SK-N-SH treated with all-trans-retinoic acid at 6 μM for 48 hours (cell line): ENCODE results near the gene TMEM100.

Experiments used
- ATAC-seq: fragments of 200-7000 bp; cut with Tn5 transposase; 3 replicates; pipeline ENCODE4 v1.9.1; 2020; ENCODE audit warnings: mild to moderate bottlenecking, moderate library complexity
- BACH2 ChIP-seq: fragments of 250-450 bp; sonication (Bioruptor Pico); IDR thresholded peaks from 2 replicates; pipeline ENCODE4 v1.9.0; 2021; ENCODE audit warnings: mild to moderate bottlenecking, borderline replicate concordance
- CSDC2 ChIP-seq: fragments of 250-450 bp; sonication (Bioruptor Pico); IDR thresholded peaks from 2 replicates; pipeline ENCODE4 v1.5.0; 2020; ENCODE audit warnings: mild to moderate bottlenecking, moderate library complexity
- ESRRG ChIP-seq: fragments of 250-450 bp; sonication (Bioruptor Pico); IDR thresholded peaks from 2 replicates; pipeline ENCODE4 v1.6.1; 2021; ENCODE audit warnings: mild to moderate bottlenecking
- GLIS3 ChIP-seq: fragments of 250-450 bp; sonication (Bioruptor Pico); IDR thresholded peaks from 2 replicates; pipeline ENCODE4 v1.5.0; 2020; ENCODE audit warnings: mild to moderate bottlenecking, moderate library complexity
- ISL1 ChIP-seq: fragments of 250-450 bp; sonication (Bioruptor Pico); IDR thresholded peaks from 2 replicates; pipeline ENCODE4 v2.1.2; 2022; ENCODE audit warnings: mild to moderate bottlenecking, moderate library complexity
- PPARA ChIP-seq: fragments of 250-450 bp; sonication (Bioruptor Pico); IDR thresholded peaks from 2 replicates; pipeline ENCODE4 v1.5.0; 2020; ENCODE audit warnings: mild to moderate bottlenecking, borderline replicate concordance
- RARB ChIP-seq: fragments of 250-450 bp; sonication (Bioruptor Pico); IDR thresholded peaks from 2 replicates; pipeline ENCODE4 v1.8.0; 2021; ENCODE audit warnings: mild to moderate bottlenecking, moderate library complexity
- SNAI2 ChIP-seq: fragments of 250-450 bp; sonication (Bioruptor Pico); IDR thresholded peaks from 2 replicates; pipeline ENCODE4 v1.5.0; 2020; ENCODE audit warnings: mild to moderate bottlenecking, moderate library complexity
- TCF4 ChIP-seq: fragments of 250-450 bp; sonication (Bioruptor Pico); IDR thresholded peaks from 2 replicates; pipeline ENCODE4 v1.8.0; 2021; ENCODE audit warnings: mild to moderate bottlenecking, moderate library complexity, borderline replicate concordance
- TOX ChIP-seq: fragments of 250-450 bp; sonication (Bioruptor Pico); IDR thresholded peaks from 2 replicates; pipeline ENCODE4 v1.8.0; 2021; ENCODE audit warnings: mild to moderate bottlenecking, moderate library complexity, borderline replicate concordance
- ZC3H10 ChIP-seq: fragments of 250-450 bp; sonication (Bioruptor Pico); IDR thresholded peaks from 2 replicates; pipeline ENCODE4 v1.5.1; 2021; ENCODE audit warnings: mild to moderate bottlenecking, moderate library complexity
- ZFP3 ChIP-seq: fragments of 250-450 bp; sonication (Bioruptor Pico); IDR thresholded peaks from 2 replicates; pipeline ENCODE4 v1.5.0; 2020; ENCODE audit warnings: mild to moderate bottlenecking, moderate library complexity
- ZFP30 ChIP-seq: fragments of 450-650 bp; formaldehyde crosslinking; IDR thresholded peaks from 2 replicates; pipeline ENCODE4 v1.5.0; 2022; ENCODE audit warnings: mild to moderate bottlenecking, moderate library complexity
- ZNF565 ChIP-seq: fragments of 450-650 bp; formaldehyde crosslinking; conservative IDR thresholded peaks from 2 replicates; pipeline ENCODE4 v1.5.0; 2020; ENCODE audit warnings: low read depth, mild to moderate bottlenecking, moderate library complexity
- ZNF8 ChIP-seq: fragments of 450-650 bp; formaldehyde crosslinking; IDR thresholded peaks from 2 replicates; pipeline ENCODE4 v1.5.0; 2020; ENCODE audit warnings: mild to moderate bottlenecking, moderate library complexity
- TF ChIP-seq, protein P1 (sequence below): fragments of 250-450 bp; sonication (Bioruptor Pico); IDR thresholded peaks from 2 replicates; pipeline ENCODE4 v1.8.0; 2020; ENCODE audit warnings: mild to moderate bottlenecking, moderate library complexity, borderline replicate concordance
- TF ChIP-seq, protein P2 (sequence below): fragments of 250-450 bp; sonication (Bioruptor Pico); IDR thresholded peaks from 2 replicates; pipeline ENCODE4 v1.5.1; 2021; ENCODE audit warnings: mild to moderate bottlenecking, moderate library complexity
- TF ChIP-seq, protein P3 (sequence below): fragments of 250-450 bp; sonication (Bioruptor Pico); IDR thresholded peaks from 2 replicates; pipeline ENCODE4 v1.5.1; 2020; ENCODE audit warnings: low read depth, mild to moderate bottlenecking, moderate library complexity
- TF ChIP-seq, protein P4 (sequence below): fragments of 250-450 bp; sonication (Bioruptor Pico); IDR thresholded peaks from 2 replicates; pipeline ENCODE4 v1.5.0; 2020; ENCODE audit warnings: mild to moderate bottlenecking, moderate library complexity
- TF ChIP-seq, protein P5 (sequence below): fragments of 250-450 bp; sonication (Bioruptor Pico); IDR thresholded peaks from 2 replicates; pipeline ENCODE4 v1.8.0; 2021; ENCODE audit warnings: low read depth, mild to moderate bottlenecking, moderate library complexity, borderline replicate concordance

TMEM100 gene

DNA sequence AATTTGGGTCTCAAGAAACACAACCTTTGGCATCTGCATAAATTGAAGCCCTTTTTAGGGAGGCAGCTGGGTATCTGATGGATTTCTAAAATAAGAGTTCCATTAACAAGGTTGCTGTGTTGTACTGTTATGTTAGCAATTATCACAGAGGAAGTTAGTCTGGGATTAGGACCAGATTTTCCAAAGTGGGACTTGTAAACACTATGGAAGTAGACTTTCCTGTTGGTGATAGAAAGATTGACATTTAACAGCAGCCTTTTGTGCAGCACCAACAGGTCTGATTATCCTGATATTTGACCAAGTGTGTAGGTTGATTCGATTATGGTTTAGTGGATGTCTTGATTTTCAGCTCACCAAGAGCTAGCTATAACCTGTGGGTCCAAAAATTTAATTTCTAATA is 46.4 kb downstream of the TMEM100 start:
- TF ChIP-seq TCF4, result no peak
- TF ChIP-seq, protein P1, sequence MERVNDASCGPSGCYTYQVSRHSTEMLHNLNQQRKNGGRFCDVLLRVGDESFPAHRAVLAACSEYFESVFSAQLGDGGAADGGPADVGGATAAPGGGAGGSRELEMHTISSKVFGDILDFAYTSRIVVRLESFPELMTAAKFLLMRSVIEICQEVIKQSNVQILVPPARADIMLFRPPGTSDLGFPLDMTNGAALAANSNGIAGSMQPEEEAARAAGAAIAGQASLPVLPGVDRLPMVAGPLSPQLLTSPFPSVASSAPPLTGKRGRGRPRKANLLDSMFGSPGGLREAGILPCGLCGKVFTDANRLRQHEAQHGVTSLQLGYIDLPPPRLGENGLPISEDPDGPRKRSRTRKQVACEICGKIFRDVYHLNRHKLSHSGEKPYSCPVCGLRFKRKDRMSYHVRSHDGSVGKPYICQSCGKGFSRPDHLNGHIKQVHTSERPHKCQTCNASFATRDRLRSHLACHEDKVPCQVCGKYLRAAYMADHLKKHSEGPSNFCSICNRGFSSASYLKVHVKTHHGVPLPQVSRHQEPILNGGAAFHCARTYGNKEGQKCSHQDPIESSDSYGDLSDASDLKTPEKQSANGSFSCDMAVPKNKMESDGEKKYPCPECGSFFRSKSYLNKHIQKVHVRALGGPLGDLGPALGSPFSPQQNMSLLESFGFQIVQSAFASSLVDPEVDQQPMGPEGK (CRISPR knock-in tag), result no peak
- TF ChIP-seq ZNF565 (CRISPR knock-in tag), result no peak
- no peak for TF ChIP-seq CSDC2 (CRISPR knock-in tag)
- TF ChIP-seq SNAI2, result no peak
- no peak for TF ChIP-seq TOX (CRISPR knock-in tag)
- TF ChIP-seq, all 23 proteins: peak for 0
- ATAC-seq, result no peak

DNA sequence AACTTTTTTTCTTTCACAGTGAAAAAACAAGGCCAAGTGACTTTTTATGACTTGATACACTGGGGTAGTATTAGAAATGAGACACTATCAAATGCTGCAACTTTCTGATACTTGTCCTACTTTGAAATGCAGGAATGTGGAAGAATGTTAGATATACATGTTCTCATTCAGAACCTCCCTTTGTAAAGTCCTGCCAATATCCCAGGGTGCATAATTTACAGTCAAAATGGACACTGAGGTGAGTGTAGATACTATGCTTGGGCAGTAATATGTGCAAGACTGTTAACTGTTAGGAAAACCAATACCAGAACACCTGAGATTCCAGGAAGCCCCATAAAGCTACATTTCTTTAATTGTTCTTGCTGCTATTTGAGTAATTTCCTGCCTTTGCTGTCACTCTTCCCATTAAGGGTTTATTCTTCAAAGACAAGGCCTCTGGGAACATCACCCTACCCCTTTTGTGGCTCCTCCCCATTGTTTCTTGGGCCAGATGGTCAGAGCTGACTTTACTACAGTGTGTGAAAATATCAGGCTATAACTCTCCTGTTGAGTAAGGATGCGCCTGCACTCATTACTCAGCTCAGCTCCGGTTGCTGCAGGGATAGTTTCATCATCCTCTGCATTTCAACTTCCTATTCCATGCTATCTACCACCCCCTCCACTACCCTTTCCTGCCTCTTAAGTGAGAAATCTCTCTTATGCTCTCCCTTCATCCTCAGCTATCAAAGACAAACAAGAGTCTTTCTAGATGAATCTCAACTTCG is 48.7 kb downstream of the TMEM100 start:
- ATAC-seq, result no peak
- TF ChIP-seq SNAI2, result no peak
- TF ChIP-seq ISL1, result no peak
- TF ChIP-seq, protein P2, sequence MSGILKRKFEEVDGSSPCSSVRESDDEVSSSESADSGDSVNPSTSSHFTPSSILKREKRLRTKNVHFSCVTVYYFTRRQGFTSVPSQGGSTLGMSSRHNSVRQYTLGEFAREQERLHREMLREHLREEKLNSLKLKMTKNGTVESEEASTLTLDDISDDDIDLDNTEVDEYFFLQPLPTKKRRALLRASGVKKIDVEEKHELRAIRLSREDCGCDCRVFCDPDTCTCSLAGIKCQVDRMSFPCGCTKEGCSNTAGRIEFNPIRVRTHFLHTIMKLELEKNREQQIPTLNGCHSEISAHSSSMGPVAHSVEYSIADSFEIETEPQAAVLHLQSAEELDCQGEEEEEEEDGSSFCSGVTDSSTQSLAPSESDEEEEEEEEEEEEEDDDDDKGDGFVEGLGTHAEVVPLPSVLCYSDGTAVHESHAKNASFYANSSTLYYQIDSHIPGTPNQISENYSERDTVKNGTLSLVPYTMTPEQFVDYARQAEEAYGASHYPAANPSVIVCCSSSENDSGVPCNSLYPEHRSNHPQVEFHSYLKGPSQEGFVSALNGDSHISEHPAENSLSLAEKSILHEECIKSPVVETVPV (CRISPR knock-in tag), result no peak
- no peak for TF ChIP-seq ZFP30 (CRISPR knock-in tag)
- TF ChIP-seq RARB, result no peak
- no peak for TF ChIP-seq ZC3H10 (CRISPR knock-in tag)
- TF ChIP-seq, protein P3, sequence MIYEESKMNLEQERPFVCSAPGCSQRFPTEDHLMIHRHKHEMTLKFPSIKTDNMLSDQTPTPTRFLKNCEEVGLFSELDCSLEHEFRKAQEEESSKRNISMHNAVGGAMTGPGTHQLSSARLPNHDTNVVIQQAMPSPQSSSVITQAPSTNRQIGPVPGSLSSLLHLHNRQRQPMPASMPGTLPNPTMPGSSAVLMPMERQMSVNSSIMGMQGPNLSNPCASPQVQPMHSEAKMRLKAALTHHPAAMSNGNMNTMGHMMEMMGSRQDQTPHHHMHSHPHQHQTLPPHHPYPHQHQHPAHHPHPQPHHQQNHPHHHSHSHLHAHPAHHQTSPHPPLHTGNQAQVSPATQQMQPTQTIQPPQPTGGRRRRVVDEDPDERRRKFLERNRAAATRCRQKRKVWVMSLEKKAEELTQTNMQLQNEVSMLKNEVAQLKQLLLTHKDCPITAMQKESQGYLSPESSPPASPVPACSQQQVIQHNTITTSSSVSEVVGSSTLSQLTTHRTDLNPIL (CRISPR knock-in tag), result no peak
- TF ChIP-seq, protein P1 (CRISPR knock-in tag), result no peak
- TF ChIP-seq ZNF8 (CRISPR knock-in tag), result no peak
- TF ChIP-seq, protein P4, sequence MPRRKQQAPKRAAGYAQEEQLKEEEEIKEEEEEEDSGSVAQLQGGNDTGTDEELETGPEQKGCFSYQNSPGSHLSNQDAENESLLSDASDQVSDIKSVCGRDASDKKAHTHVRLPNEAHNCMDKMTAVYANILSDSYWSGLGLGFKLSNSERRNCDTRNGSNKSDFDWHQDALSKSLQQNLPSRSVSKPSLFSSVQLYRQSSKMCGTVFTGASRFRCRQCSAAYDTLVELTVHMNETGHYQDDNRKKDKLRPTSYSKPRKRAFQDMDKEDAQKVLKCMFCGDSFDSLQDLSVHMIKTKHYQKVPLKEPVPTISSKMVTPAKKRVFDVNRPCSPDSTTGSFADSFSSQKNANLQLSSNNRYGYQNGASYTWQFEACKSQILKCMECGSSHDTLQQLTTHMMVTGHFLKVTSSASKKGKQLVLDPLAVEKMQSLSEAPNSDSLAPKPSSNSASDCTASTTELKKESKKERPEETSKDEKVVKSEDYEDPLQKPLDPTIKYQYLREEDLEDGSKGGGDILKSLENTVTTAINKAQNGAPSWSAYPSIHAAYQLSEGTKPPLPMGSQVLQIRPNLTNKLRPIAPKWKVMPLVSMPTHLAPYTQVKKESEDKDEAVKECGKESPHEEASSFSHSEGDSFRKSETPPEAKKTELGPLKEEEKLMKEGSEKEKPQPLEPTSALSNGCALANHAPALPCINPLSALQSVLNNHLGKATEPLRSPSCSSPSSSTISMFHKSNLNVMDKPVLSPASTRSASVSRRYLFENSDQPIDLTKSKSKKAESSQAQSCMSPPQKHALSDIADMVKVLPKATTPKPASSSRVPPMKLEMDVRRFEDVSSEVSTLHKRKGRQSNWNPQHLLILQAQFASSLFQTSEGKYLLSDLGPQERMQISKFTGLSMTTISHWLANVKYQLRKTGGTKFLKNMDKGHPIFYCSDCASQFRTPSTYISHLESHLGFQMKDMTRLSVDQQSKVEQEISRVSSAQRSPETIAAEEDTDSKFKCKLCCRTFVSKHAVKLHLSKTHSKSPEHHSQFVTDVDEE (CRISPR knock-in tag), result no peak
- no peak for TF ChIP-seq CSDC2 (CRISPR knock-in tag)
- TF ChIP-seq TCF4, result no peak
- TF ChIP-seq ZFP3, result no peak
- no peak for TF ChIP-seq ESRRG (CRISPR knock-in tag)
- no peak for TF ChIP-seq ZNF565 (CRISPR knock-in tag)
- TF ChIP-seq, protein P5, sequence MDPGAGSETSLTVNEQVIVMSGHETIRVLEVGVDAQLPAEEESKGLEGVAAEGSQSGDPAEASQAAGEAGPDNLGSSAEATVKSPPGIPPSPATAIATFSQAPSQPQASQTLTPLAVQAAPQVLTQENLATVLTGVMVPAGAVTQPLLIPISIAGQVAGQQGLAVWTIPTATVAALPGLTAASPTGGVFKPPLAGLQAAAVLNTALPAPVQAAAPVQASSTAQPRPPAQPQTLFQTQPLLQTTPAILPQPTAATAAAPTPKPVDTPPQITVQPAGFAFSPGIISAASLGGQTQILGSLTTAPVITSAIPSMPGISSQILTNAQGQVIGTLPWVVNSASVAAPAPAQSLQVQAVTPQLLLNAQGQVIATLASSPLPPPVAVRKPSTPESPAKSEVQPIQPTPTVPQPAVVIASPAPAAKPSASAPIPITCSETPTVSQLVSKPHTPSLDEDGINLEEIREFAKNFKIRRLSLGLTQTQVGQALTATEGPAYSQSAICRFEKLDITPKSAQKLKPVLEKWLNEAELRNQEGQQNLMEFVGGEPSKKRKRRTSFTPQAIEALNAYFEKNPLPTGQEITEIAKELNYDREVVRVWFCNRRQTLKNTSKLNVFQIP, result no peak
- TF ChIP-seq PPARA, result no peak
- no peak for TF ChIP-seq GLIS3 (CRISPR knock-in tag)
- TF ChIP-seq BACH2 (CRISPR knock-in tag), result no peak
- no peak for TF ChIP-seq TOX (CRISPR knock-in tag)
